Psoas muscle (tissue), 8 donors: ENCODE results near the gene HSPA12A. TPM values are rescaled to one million over a fixed set of nuclear protein-coding genes. Genes with fewer than 3 reads are reported as not detected.

Source experiments
- ATAC-seq, 4 donors: fragments of 200-7000 bp; cut with Tn5 transposase; one replicate each; pipeline ENCODE4 v1.9.1; 2020; ENCODE audit warnings: moderate library complexity in 3 of 4, mild to moderate bottlenecking in 2 of 4
- DNase-seq, 2 donors: peaks; one replicate each; pipeline ENCODE4 v3.0.0-alpha.2; 2020
- H3K27ac ChIP-seq: fragments of 200-600 bp; one replicate; pipeline ENCODE4 v1.8.0; 2022
- H3K27me3 ChIP-seq, 3 donors: fragments of 200-600 bp in 1 of 3; one replicate each; pipeline versions ENCODE4 v1.6.1 to v1.8.0; 2013 to 2022; ENCODE audit warnings: low read length in 2 of 3, mild to moderate bottlenecking in 2 of 3, moderate library complexity in 1 of 3; ENCODE audit not compliant: insufficient read depth in 3 of 3
- H3K36me3 ChIP-seq, 2 donors: fragments of 200-600 bp in 1 of 2; one replicate each; pipeline versions ENCODE4 v1.6.1 to v1.8.0; 2013 to 2022; ENCODE audit warnings: low read depth in 1 of 2, mild to moderate bottlenecking in 1 of 2, moderate library complexity in 1 of 2; ENCODE audit not compliant: insufficient read depth in 1 of 2
- H3K4me1 ChIP-seq: fragments of 200-600 bp; one replicate; pipeline ENCODE4 v1.8.0; 2022
- H3K4me3 ChIP-seq: fragments of 200-600 bp; one replicate; pipeline ENCODE4 v1.8.0; 2022; ENCODE audit warnings: mild to moderate bottlenecking
- H3K9me3 ChIP-seq: fragments of 200-600 bp; one replicate; pipeline ENCODE4 v1.8.0; 2022
- CTCF ChIP-seq: fragments of 200-600 bp; IDR thresholded peaks from one replicate; pipeline ENCODE4 v1.8.0; 2022; ENCODE audit warnings: antibody characterized with exemption
- WGBS, 3 donors: extraction: QIAGEN DNeasy Blood & Tissue Kit; methylation state at CpG; one replicate each; pipeline versions ENCODE4 v1.1.6 to v1.1.7; 2013; 5-methylcytosine and 5-hydroxymethylcytosine counted together
- intact Hi-C, 2 donors: fragments of 100-400 bp; cut with DNase I; formaldehyde crosslinking; loops; one replicate each; pipeline versions ENCODE4 v1.11.0 to v1.14.2; 2022
- polyA plus RNA-seq, 3 donors: library from polyadenylated mRNA; stranded (reverse); fragments of 200-250 nt; gene quantifications; one replicate each; pipeline ENCODE4 v1.2.3, GENCODE V29; 2013
- total RNA-seq, 4 donors: library from RNA; stranded (reverse); fragmentation: NEBNext Ultra II Directional in 2 of 4; extraction: Animal tissue kit (Norgen Biotek cat#: 25700) in 2 of 4; gene quantifications; one replicate each; pipeline versions ENCODE4 v1.2.1 to v1.2.4, GENCODE V29; 2021 to 2023
- donor health status: healthy with polysubstance abuse.
- donor health status: DM: no; HTN: no; CAD: no; lungs with moderate emphysema.
- donor health status: Bipolar disorder and iron deficiency.
- donor health status: healthy.
- donor health status: DM: yes; HTN: yes; CAD: no.
- donor health status: DM: no; HTN: no; CAD: no.
- donor health status: DM: no; HTN: no; CAD: no.
- donor health status: DM: yes; HTN: yes; CAD: no.

The HSPA12A gene
- total and polyA plus RNA-seq, 7 donors = 2.6 to 11.4 (median 7.0) TPM

GRCh38 chr10:116696919-116697318 lies 45.4 kb downstream of the HSPA12A start:
- Histone ChIP-seq H3K4me1 (no peaks in the 10 kb centered on the region), H3K27ac (no peak overlapping the region), H3K4me3 (no peak overlapping the region), H3K9me3 (no peaks in the 10 kb centered on the region), H3K36me3 (peaks cover 0 to 8% of the 10 kb centered on the region in 2 donors), H3K27me3 (no peaks in the 10 kb centered on the region)
- intact Hi-C loops = no loop called here
- WGBS, 3 donors = 95 to 100% (median 100%) methylated on average over 1 of the region's 1 CpG
- DNase-seq (no peak), ATAC-seq (no peak)
- TF ChIP-seq CTCF = no peak

- intact Hi-C loops = loop anchor here in 1 of 2 donors (5.0 kb wide), 1 partner anchor 42 kb away; no protein-coding TSS in a partner anchor
- ATAC-seq (no peak), DNase-seq (no peak)
- peaks cover 0 to 10% of the 10 kb centered on the region in 2 donors for H3K36me3 ChIP-seq
- WGBS, 3 donors = 77 to 86% (median 86%) methylated on average over 3 of the region's 3 CpGs
- no peak overlapping the region for H3K27ac ChIP-seq
- TF ChIP-seq CTCF = no peak
- H3K4me1 ChIP-seq = no peaks in the 10 kb centered on the region
- no peak overlapping the region for H3K4me3 ChIP-seq
- no peaks in the 10 kb centered on the region for H3K27me3 ChIP-seq
- no peaks in the 10 kb centered on the region for H3K9me3 ChIP-seq
These were observed 47.5 kb downstream of the HSPA12A start for GRCh38 chr10:116694927-116695268.

GRCh38 chr10:116694243-116694926 lies 48.0 kb downstream of the HSPA12A start:
- Histone ChIP-seq H3K27me3 (no peaks in the 10 kb centered on the region), H3K27ac (no peak overlapping the region), H3K36me3 (peaks cover 0 to 10% of the 10 kb centered on the region in 2 donors), H3K4me1 (no peaks in the 10 kb centered on the region), H3K4me3 (no peak overlapping the region), H3K9me3 (no peaks in the 10 kb centered on the region)
- ATAC-seq = no peak
- 69 to 76% (median 69%) methylated on average over 14 of the region's 14 CpGs for WGBS, 3 donors
- intact Hi-C loops = loop anchor here in 1 of 2 donors (5.0 kb wide), 1 partner anchor 43 kb away; no protein-coding TSS in a partner anchor
- no peak for DNase-seq
- TF ChIP-seq CTCF = no peak

GRCh38 chr10:116692225-116692624 lies 50.1 kb downstream of the HSPA12A start:
- no peak overlapping the region for H3K27ac ChIP-seq
- H3K27me3 ChIP-seq = no peaks in the 10 kb centered on the region
- intact Hi-C loops = loop anchor here in 1 of 2 donors (5.0 kb wide), 1 partner anchor 45 kb away; no protein-coding TSS in a partner anchor
- no peak for DNase-seq
- WGBS, 3 donors = 87 to 95% (median 89%) methylated on average over 8 of the region's 8 CpGs
- H3K9me3 ChIP-seq = no peaks in the 10 kb centered on the region
- no peak for TF ChIP-seq CTCF
- peaks cover 0 to 2% of the 10 kb centered on the region in 2 donors for H3K36me3 ChIP-seq
- no peak for ATAC-seq
- no peaks in the 10 kb centered on the region for H3K4me1 ChIP-seq
- H3K4me3 ChIP-seq = no peak overlapping the region

- Histone ChIP-seq H3K27me3 (no peaks in the 10 kb centered on the region), H3K9me3 (no peaks in the 10 kb centered on the region), H3K36me3 (peaks cover 0 to 2% of the 10 kb centered on the region in 2 donors), H3K4me3 (no peak overlapping the region), H3K4me1 (no peaks in the 10 kb centered on the region), H3K27ac (no peak overlapping the region)
- intact Hi-C loops = loop anchor here in 1 of 2 donors (5.0 kb wide), 1 partner anchor 46 kb away; no protein-coding TSS in a partner anchor
- ATAC-seq (peak in 1 of 4 donors; percentile 29), DNase-seq (no peak)
- no peak for TF ChIP-seq CTCF
- 44 to 68% (median 63%) methylated on average over 6 of the region's 6 CpGs for WGBS, 3 donors
These were observed 50.7 kb downstream of the HSPA12A start for GRCh38 chr10:116691635-116692034.
